Esophagus muscularis mucosa (tissue), 4 donors: ENCODE data around the gene SLC16A2.

Experiments used
- EP300 ChIP-seq: sonication (generic); formaldehyde crosslinking; IDR thresholded peaks from one replicate; pipeline ENCODE4 v1.6.1; 2017; ENCODE audit warnings: antibody characterized with exemption
- POLR2A ChIP-seq: fragments of 450-650 bp; IDR thresholded peaks from one replicate; pipeline ENCODE4 v1.6.1; 2017; ENCODE audit warnings: antibody characterized with exemption, moderate library complexity, mild to moderate bottlenecking, low read depth
- TF ChIP-seq, protein P1 (sequence below), 3 experiments: fragments of 200-600 bp in 2 of 3; fragments of 450-650 bp in 1 of 3; sonication (generic) in 2 of 3; IDR thresholded peaks; one replicate each; pipeline ENCODE4 v1.5.1; 2017 to 2019; ENCODE audit warnings: antibody characterized with exemption in 3 of 3, mild to moderate bottlenecking in 2 of 3, moderate library complexity in 1 of 3

DNA sequence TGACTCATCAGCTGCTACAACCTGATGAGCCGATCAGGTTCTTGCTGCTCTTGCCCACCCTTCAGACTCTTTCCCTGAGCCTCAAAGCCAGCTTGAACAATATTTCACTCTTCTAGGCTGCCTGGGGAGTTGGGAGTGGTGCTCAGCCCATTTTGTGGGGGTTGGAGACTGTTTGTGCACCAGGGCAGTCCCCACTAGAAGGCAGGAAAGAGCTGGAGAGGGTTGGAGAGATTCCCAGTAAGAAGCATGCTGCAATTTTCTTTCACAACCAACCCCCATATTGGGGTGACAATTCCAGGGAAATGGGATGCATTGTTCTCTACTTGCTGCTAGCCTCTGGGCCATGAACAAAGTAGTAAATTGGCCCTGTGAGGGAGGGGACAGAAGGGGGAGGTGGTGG is 44.1 kb downstream of the SLC16A2 start:
- no peak for TF ChIP-seq POLR2A
- TF ChIP-seq EP300 = no peak
- TF ChIP-seq, protein P1, sequence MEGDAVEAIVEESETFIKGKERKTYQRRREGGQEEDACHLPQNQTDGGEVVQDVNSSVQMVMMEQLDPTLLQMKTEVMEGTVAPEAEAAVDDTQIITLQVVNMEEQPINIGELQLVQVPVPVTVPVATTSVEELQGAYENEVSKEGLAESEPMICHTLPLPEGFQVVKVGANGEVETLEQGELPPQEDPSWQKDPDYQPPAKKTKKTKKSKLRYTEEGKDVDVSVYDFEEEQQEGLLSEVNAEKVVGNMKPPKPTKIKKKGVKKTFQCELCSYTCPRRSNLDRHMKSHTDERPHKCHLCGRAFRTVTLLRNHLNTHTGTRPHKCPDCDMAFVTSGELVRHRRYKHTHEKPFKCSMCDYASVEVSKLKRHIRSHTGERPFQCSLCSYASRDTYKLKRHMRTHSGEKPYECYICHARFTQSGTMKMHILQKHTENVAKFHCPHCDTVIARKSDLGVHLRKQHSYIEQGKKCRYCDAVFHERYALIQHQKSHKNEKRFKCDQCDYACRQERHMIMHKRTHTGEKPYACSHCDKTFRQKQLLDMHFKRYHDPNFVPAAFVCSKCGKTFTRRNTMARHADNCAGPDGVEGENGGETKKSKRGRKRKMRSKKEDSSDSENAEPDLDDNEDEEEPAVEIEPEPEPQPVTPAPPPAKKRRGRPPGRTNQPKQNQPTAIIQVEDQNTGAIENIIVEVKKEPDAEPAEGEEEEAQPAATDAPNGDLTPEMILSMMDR (IDR thresholded peaks at IDR 0.05) = no peak
